Uterus (tissue), 4 donors: ENCODE data around the gene PIGO. TPM values are rescaled to one million over a fixed set of nuclear protein-coding genes. Genes with fewer than 3 reads are reported as not detected.

Source experiments
- DNase-seq, 2 donors: peaks; one replicate each; pipeline ENCODE4 v3.0.0-alpha.2; 2019 to 2020
- H3K27ac ChIP-seq, 2 donors: fragments of 200-600 bp; sonication (generic); 1 replicate in 1 of 2; 2 replicates in 1 of 2; pipeline ENCODE4 v1.5.1; 2016 to 2018
- H3K27me3 ChIP-seq, 2 donors: fragments of 200-600 bp; sonication (generic); one replicate each; pipeline ENCODE4 v1.5.1; 2018 to 2019; ENCODE audit warnings: control low read depth in 1 of 2
- H3K36me3 ChIP-seq, 2 donors: fragments of 200-600 bp; sonication (generic); one replicate each; pipeline ENCODE4 v1.5.1; 2019; ENCODE audit warnings: control low read depth in 1 of 2
- H3K4me1 ChIP-seq, 2 donors: fragments of 200-600 bp; sonication (generic); one replicate each; pipeline ENCODE4 v1.5.1; 2018 to 2019; ENCODE audit warnings: control low read depth in 1 of 2
- H3K4me3 ChIP-seq, 2 donors: fragments of 200-600 bp; sonication (generic); 1 replicate in 1 of 2; 2 replicates in 1 of 2; pipeline ENCODE4 v1.5.1; 2018 to 2019; ENCODE audit warnings: mild to moderate bottlenecking in 1 of 2
- H3K9me3 ChIP-seq, 2 donors: fragments of 200-600 bp; sonication (generic); one replicate each; pipeline ENCODE4 v1.5.1; 2019; ENCODE audit warnings: control low read depth in 1 of 2
- POLR2A ChIP-seq, 2 donors: fragments of 450-650 bp; IDR thresholded peaks; one replicate each; pipeline ENCODE4 v1.6.1; 2016; ENCODE audit warnings: antibody characterized with exemption in 2 of 2, mild to moderate bottlenecking in 1 of 2, moderate library complexity in 1 of 2
- intact Hi-C: fragments of 100-400 bp; cut with DNase I; formaldehyde crosslinking; loops from one replicate; pipeline ENCODE4 v1.15.1; 2023; ENCODE audit warnings: low total_unique reads
- total RNA-seq, 4 donors: library from RNA; depleted of rRNA in 3 of 4; stranded (reverse); fragments of >200 nt in 3 of 4; gene quantifications; one replicate each; pipeline versions ENCODE4 v1.1.0 to v1.2.4, GENCODE V29; 2014 to 2023
- TF ChIP-seq, protein P1 (sequence below), 4 experiments: fragments of 200-600 bp in 2 of 4; fragments of 450-650 bp in 2 of 4; sonication (generic) in 2 of 4; IDR thresholded peaks; one replicate each; pipeline ENCODE4 v1.5.1; 2016 to 2019; ENCODE audit warnings: antibody characterized with exemption in 4 of 4, mild to moderate bottlenecking in 2 of 4, moderate library complexity in 1 of 4
- donor health status: DM: yes; HTN: yes; CAD: no.

The PIGO gene
- total RNA-seq, 4 donors from 2014 or later, result 2.8 to 21.5 (median 14.6) TPM

DNA sequence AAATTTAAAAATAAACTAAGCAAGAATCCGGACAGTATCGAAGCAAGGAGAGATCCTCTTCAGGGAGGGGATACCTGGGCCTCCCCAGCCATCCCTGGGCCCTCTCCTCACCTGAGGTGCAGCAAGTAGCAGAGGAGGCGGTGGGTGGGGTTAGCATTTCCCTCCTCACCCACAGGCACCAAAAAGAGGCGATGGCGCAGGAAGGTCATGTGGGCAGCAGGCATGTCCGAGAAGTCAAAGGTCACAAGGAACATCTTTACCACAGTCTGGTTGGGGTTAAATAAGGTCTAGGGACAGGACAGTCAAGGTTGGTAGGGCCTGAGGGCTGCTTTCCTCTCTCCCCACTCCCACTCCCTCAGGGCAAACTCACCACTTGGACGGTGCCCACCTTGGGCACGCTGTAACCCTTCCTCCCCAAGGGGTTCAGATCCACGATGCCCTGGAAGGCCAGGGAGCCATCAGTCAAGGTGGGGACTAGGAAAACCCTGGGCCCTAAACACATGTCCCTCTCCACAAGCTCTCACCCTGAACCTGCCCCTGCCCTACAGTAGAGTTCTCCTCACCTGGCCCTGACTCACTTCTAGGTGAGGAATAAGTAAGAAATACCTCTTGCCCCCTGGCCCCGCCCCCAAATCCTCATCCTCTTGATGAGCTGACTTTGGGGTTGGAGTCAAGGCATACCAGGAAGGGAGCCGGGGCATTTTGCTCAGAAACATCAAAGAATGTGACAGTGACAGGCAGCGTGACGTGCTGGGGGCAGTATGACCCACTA lies 9.4 kb upstream of the PIGO start:
- Histone ChIP-seq H3K27me3 (no peaks in the 10 kb centered on the region), H3K27ac (no peak overlapping the region), H3K4me1 (peaks cover 0 to 7% of the 10 kb centered on the region in 2 donors), H3K9me3 (no peaks in the 10 kb centered on the region), H3K36me3 (no peaks in the 10 kb centered on the region), H3K4me3 (no peak overlapping the region)
- intact Hi-C loops, result no loop called here
- TF ChIP-seq POLR2A (IDR thresholded peaks at IDR 0.05), result no peak
- TF ChIP-seq, protein P1, sequence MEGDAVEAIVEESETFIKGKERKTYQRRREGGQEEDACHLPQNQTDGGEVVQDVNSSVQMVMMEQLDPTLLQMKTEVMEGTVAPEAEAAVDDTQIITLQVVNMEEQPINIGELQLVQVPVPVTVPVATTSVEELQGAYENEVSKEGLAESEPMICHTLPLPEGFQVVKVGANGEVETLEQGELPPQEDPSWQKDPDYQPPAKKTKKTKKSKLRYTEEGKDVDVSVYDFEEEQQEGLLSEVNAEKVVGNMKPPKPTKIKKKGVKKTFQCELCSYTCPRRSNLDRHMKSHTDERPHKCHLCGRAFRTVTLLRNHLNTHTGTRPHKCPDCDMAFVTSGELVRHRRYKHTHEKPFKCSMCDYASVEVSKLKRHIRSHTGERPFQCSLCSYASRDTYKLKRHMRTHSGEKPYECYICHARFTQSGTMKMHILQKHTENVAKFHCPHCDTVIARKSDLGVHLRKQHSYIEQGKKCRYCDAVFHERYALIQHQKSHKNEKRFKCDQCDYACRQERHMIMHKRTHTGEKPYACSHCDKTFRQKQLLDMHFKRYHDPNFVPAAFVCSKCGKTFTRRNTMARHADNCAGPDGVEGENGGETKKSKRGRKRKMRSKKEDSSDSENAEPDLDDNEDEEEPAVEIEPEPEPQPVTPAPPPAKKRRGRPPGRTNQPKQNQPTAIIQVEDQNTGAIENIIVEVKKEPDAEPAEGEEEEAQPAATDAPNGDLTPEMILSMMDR (IDR thresholded peaks at IDR 0.05), result no peak
- DNase-seq, result no peak

DNA sequence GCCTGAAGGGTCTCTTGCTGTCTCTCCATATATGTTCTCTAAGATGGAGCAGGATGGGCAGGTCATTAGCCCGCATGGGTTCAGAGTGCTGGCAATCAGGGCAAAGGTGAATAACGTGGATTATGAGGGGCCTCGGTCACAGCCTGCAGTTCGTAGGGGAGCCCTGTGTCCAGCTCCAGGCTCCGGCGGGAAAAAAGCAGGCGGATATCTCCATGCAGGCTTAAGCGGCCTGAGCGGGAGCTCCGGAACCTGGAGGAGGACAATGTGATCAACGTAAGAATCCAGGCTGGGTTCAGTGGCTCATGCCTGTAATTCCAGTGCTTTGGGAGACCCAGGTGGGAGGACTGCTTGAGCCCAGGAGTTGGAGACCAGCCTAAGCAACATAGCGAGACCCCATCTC lies 8.7 kb upstream of the PIGO start:
- Histone ChIP-seq H3K4me3 (no peak overlapping the region), H3K27ac (no peak overlapping the region), H3K4me1 (peaks cover 0 to under 1% of the 10 kb centered on the region in 2 donors), H3K9me3 (no peaks in the 10 kb centered on the region), H3K27me3 (no peaks in the 10 kb centered on the region), H3K36me3 (no peaks in the 10 kb centered on the region)
- TF ChIP-seq, protein P1 (IDR thresholded peaks at IDR 0.05), result no peak
- no peak for DNase-seq
- intact Hi-C loops, result no loop called here

DNA sequence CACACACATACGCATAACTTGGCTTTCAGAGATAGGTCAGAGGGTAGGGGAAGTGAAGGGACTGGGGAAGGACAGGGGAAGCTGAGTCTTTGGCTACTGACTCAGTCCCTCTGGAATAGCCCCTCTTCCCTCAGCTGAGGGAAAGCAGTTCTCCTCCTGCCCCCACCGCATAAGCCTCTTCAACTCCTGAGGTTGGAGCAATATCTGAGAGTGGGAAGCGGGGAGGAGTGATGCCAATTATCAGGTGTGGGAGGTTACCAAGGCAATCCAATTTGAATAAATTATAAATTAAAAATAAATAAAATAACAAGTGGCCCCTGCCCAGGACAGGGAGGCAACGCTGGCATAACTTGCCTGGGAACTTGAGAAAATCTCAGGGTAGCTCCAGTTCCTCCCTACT lies 8.2 kb upstream of the PIGO start:
- H3K27me3 ChIP-seq, result no peaks in the 10 kb centered on the region
- intact Hi-C loops, result no loop called here
- TF ChIP-seq, protein P1 (IDR thresholded peaks at IDR 0.05), result no peak
- TF ChIP-seq POLR2A (IDR thresholded peaks at IDR 0.05), result no peak
- no peaks in the 10 kb centered on the region for H3K4me1 ChIP-seq
- no peaks in the 10 kb centered on the region for H3K36me3 ChIP-seq
- no peak overlapping the region for H3K27ac ChIP-seq
- H3K9me3 ChIP-seq, result no peaks in the 10 kb centered on the region
- no peak for DNase-seq
- no peak overlapping the region for H3K4me3 ChIP-seq

DNA sequence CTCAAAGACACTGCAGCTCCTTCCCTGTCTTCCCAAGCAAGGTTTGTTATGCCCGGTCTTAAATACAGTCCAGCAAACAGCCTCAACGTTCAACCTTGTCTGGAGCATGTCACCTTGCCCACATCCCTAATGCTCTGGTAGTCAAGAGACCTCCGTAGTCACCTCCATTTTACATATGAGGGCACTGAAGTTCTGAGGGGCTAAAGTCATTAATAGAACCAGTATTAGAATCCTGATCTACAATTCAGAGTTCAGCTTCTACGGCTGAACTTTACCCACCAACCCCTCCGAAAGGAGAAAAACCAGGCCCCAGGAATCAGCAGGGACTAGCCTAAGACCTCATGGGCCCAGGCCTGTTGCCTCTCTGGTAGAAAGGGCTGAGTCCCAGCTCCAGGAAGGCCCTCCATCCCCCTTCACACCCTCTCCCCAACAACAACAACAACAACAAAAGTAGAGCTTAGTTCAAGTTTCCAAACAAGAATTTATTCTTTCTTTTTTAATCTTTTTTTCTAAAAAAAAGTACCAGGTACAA lies 7.3 kb upstream of the PIGO start:
- intact Hi-C loops, result no loop called here
- DNase-seq, result no peak
- Histone ChIP-seq H3K9me3 (no peaks in the 10 kb centered on the region), H3K36me3 (no peaks in the 10 kb centered on the region), H3K27ac (peak overlapping the region; percentile 90), H3K4me3 (peak overlapping the region; percentile 60 to 95), H3K4me1 (no peaks in the 10 kb centered on the region), H3K27me3 (no peaks in the 10 kb centered on the region)
- TF ChIP-seq POLR2A (IDR thresholded peaks at IDR 0.05), result no peak
- TF ChIP-seq, protein P1 (IDR thresholded peaks at IDR 0.05), result no peak
